ENCODE results near the gene CBY1.

Gene CBY1

GRCh38 chr22:38700789-38701628 lies 44.6 kb downstream of the CBY1 start, which contains the start of gene JOSD1:
Gene JOSD1 (minus strand): TSS chr22:38700943. CDS start chr22:38699987, 956 bp downstream.
- peak; percentile 94 to 99 (median 95) for DNase-seq (ENCODE audit: low read depth in 2 of 3, low spot score in 1 of 3)

DNA sequence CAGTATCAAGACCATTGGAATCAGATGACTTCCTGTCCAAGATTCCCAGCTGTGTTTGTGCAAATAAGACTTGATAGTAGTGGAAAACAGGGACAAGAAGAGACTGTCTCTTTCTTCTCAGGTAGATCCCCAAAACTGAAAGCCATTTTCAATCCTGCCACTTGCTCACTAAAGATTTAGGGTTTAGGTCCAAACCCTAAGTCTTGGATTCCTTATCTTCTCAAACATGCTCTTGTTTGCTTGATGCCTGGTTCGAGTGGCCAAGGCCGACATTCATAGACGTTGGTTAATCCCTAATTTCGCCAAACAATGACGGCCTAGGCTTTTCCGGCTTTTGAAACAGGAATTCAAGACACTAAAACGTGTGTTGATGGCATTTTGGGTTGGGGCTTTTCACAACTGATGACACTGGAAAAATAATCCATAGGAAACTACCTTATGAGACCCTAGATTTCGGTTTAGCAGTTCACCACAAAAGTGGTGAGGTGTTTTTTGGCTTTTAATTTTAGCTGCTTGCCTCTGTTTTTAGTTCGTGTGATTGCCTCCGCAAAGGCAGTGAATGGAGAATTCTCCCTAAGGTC lies 48.3 kb downstream of the CBY1 start:
- DNase-seq (ENCODE audit: low read depth in 2 of 3, low spot score in 1 of 3) = no peak

DNA sequence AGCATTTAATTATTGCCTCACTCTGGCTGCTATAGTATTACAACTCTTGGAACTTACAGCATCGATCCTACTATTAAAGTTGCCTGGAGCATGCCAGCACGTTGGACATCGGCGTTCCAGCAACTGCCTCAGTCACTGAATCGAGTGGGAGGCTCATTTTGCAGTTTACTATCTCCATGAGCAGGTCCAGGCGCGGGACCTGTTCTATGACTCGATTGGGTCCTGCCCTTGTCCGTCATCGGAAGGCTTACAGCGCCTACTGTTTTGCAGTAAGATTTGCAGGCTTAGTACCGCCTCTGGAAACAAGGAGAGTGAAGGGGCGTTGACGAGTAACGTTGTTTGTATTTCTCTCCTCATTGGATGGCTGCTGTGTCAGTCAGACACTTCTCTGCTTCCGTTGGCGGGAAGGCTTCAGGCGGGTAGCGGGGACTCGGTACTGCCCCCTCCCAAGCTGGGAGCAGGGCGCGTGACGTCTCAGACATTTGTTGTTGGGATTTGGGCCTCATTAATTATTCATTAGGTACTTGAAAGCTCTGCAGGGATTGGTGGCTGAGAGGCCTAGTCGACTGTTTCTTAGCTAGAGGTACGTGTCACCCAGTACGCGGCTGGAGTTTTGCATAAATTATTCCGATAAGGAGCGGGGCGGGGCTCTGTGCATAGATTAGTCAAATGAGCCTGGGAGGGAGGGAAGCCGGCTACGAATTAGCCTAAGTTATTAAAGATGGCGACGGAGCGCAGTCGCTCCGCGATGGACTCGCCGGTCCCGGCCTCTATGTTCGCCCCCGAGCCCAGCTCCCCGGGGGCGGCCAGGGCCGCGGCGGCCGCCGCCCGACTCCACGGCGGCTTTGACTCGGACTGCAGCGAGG lies 49.0 kb downstream of the CBY1 start, which contains the start of gene GTPBP1:
GTPBP1 (plus strand) TSS at position 710 of the 866 bp plus-strand sequence; CDS start at position 722, 12 bp downstream.
- peak; percentile 94 to 99 (median 96) for DNase-seq (ENCODE audit: low read depth in 2 of 3, low spot score in 1 of 3)

DNA sequence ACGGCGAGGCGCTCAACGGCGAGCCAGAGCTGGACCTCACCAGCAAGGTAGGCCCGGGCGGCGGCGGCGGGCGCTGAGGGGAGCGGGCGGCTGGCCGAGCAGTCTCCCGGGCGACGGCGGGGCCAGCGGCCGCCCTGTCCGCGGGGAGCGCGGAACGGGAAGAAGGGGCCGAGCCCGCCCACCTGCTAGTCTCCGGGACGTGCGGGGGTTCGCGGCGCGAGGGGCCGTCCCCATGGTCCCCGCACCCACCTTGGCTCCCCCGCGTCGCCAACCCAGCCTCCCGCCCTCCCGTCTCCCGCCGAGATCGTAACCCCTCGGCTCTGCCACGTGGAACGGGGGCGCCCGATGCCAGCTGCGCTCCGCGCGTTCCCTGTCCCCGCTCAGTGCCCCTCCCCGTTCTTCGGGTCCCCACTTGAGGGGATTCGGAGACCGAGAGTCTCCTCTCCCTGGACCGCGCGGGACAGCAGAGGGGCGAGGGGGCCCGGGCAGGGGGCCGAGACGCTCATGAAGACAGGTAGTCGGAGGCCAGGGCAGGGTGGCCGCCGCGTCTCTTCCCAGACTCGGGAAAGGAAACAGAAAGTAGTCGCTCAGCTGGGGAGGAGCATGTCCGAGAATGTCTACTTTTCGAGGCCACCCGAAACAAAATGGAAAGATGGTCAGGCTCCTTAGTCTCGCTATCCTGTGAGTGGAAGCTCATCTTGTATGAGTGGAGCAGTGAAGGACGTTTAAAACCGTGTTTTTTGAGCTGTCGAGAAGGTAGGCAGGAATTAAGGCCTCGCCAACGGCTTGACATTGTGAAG lies 49.9 kb downstream of the CBY1 start:
- DNase-seq (ENCODE audit: low read depth in 2 of 3, low spot score in 1 of 3) = peak in 1 of 3 donors; percentile 23

DNA sequence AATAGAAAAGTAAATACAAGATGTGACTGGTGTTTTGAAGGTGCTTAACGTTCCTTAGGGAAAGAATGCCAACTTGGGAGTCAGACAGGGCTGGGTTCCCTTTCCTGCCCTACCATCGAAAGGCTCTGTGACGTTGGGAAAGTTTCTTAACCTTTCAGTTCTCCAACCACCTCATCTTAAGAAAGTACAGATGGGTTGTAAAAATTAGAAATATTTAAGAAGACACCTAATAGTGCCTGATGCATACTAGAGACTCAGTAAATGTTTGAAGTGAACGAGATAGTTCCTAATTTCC lies 50.4 kb downstream of the CBY1 start:
- no peak for DNase-seq (ENCODE audit: low read depth in 2 of 3, low spot score in 1 of 3)

DNA sequence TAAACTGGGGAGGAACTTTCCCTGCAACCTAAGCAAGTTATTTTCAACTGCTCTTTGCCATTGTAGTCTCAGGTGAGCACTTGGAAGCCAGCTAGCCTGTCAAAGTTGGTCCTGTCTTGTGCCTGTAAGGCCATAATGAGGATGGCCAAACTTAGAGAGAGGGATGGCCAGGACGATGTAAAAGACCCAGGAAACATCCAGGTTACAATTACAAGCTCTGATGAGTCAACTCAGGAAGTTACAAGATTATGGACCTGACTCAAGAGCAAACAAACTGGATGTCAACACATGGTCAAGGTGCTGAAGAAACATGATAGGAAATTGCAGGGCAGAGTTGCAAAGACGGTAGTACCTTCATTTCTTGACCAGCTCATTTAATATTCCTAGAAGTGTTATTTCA lies 50.9 kb downstream of the CBY1 start:
- no peak for DNase-seq (ENCODE audit: low read depth in 2 of 3, low spot score in 1 of 3)

DNA sequence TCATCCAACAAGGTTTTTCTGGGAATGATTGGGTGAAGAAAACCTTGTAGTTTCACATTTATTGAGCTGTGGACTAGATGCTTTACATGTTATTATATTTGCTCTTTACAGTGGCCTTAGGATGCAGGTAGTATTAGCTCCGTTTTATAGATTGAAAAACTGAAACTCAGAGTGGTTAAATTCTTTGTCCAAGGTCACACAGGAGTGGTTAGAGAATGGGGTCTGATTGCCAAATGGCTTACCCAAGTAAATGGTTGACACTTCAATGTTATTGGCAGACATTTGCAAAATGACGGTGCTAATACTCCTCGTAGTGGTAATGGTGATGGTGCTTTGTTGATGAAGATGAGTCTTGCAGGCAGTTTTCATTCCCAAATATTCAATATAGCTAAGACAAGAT lies 51.5 kb downstream of the CBY1 start:
- no peak for DNase-seq (ENCODE audit: low read depth in 2 of 3, low spot score in 1 of 3)

GRCh38 chr22:38709306-38709705 lies 52.9 kb downstream of the CBY1 start:
- no peak for DNase-seq (ENCODE audit: low read depth in 2 of 3, low spot score in 1 of 3)

GRCh38 chr22:38710351-38710750 lies 53.9 kb downstream of the CBY1 start:
- DNase-seq (ENCODE audit: low read depth in 2 of 3, low spot score in 1 of 3) = no peak

DNA sequence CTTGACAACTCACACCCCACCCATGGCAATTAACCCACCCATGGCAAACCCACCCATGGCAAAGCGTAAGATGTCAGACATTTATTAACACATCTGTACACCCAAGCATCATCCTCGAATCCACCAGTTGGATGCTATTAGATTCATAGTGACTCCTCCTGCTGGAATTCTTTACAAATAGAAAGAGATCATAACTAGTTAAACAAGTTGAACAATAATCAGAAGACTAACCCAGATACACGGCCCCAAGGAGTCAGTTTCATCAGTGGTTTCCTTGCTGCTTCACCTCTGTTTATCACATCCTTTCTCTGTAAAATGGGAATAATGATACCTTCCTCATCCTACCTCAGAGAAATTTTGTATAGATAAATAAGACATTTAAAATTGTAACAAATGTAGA lies 54.4 kb downstream of the CBY1 start:
- no peak for DNase-seq (ENCODE audit: low read depth in 2 of 3, low spot score in 1 of 3)

DNA sequence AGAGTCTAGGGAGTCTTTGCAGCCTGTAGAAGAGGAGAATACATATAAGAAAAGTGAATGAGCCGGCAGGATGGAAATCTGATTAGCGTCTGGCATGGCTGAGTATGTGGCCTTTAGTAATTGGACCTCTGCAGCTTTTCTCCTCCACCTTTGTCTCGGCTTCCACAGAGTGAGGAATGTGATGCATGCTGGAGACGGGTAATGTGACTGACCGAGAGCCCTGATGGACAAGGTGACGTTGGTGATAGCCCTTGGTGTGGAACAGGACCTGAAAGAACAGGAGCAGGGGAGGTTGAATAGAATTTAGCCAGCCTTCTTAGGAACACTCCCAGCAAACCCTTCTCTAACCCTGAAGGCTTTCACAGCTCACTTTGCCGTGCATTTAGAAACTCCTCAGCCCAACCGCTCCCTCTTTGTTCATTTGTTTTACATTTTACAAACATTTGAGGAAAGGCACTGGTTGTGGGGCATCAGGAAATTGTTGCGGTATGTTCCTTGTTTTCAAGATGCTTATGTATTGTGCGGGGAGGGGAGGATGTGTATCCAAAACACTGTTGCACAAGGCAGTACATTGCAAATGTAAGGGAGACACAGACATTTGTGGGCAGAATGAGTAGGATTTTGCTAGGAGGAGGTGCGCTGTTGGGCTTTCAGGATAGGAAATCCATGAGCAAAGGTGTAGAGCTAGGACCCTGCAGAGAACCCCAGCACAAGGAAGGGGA lies 56.2 kb downstream of the CBY1 start:
- no peak for DNase-seq (ENCODE audit: low read depth in 2 of 3, low spot score in 1 of 3)

DNA sequence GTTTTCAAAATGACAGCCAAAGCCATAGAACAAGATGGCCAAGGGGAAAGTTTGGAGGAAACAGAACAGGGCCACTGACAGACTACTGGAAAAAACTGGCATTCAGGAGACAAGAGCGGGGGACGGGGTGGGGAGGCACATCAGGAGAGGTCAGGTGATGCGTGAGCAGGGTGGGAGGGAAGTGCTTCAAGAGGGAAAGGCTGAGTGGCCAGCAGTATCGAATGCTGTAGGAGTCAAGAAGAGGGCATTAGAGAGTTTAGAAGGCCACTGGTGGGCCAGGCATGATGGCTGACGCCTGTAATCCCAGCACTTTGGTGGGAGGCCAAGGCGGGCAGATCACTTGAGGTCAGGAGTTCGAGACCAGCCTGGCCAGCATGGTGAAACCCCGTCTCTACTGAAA lies 57.5 kb downstream of the CBY1 start:
- no peak for DNase-seq (ENCODE audit: low read depth in 2 of 3, low spot score in 1 of 3)

- DNase-seq (ENCODE audit: low read depth in 2 of 3, low spot score in 1 of 3) = no peak
Measured at GRCh38 chr22:38715176-38715764, 58.8 kb downstream of the CBY1 start.

DNA sequence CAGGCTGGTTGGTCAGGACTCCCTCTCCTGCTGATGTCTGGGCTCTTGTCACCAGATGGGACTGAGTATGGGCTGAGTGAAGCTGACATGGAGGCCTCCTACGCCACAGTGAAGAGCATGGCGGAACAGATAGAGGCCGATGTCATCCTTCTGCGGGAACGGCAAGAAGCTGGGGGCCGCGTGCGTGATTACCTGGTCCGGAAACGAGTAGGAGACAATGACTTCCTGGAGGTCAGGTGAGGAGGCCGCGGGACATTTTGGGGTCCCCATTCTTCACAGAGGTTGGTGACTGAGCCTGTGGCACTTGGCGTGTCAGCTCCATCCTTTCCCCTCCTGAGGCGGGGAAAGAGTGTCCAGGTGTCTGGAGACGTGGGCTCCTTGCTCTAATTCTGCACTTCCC lies 59.4 kb downstream of the CBY1 start:
- no peak for DNase-seq (ENCODE audit: low read depth in 2 of 3, low spot score in 1 of 3)

- no peak for DNase-seq (ENCODE audit: low read depth in 2 of 3, low spot score in 1 of 3)
Measured at GRCh38 chr22:38716271-38716670, 59.8 kb downstream of the CBY1 start.

DNA sequence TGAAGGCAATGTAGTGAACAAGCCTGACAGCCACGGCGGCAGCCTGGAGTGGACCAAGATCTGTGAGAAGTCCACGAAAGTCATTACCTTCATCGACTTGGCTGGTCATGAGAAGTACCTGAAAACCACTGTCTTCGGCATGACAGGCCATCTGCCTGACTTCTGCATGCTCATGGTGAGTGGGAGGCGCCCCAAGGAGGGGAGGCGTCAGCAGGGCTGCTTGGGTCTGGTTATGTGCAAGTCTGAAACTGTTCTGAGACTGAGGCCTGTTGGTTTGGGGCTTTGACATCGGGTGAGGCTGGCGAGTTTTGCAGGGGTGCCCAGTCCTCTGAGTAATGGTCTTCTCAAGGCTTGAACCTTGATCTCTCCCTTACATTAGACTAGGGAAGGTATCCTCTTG lies 60.4 kb downstream of the CBY1 start:
- DNase-seq (ENCODE audit: low read depth in 2 of 3, low spot score in 1 of 3) = no peak

DNA sequence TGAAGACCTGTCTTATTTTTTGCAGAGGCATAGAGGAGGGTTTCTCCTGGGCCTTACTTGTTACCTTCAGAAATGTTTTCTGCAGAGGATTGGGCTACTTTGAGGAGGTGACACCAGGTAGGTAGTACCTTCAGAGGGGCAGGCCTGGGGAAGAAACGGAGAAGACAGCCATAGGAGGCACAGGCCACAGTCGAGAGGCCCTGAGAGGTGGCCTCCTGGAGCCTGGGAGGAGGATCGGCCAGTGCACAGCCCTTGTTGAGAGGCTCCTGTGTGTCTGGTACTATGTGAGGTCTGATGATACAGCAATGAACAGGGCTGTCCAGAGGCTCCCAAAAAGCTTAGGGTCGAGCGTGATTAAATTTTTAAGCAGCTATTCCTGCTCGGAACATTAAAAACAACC lies 60.8 kb downstream of the CBY1 start:
- DNase-seq (ENCODE audit: low read depth in 2 of 3, low spot score in 1 of 3) = no peak

- DNase-seq (ENCODE audit: low read depth in 2 of 3, low spot score in 1 of 3) = no peak
Measured at GRCh38 chr22:38718414-38718813, 62.0 kb downstream of the CBY1 start.

DNA sequence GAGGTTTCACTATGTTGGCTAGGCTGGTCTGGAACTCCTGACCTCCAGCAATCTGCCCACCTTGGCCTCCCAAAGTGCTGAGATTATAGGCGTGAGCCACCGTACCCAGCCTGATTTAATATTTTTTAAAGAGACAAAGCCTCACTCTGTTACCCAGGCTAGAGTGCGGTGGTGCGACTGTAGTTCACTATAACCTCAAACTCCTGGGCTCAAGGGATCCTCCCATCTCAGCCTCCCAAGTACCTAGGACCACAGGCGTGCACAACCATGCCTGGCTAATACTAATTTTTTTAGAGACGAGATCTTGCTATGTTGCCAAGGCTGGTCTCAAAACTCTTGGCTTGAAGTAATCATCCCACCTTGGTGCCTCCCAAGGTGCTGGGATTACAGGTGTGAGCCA lies 62.8 kb downstream of the CBY1 start:
- DNase-seq (ENCODE audit: low read depth in 2 of 3, low spot score in 1 of 3) = no peak

DNA sequence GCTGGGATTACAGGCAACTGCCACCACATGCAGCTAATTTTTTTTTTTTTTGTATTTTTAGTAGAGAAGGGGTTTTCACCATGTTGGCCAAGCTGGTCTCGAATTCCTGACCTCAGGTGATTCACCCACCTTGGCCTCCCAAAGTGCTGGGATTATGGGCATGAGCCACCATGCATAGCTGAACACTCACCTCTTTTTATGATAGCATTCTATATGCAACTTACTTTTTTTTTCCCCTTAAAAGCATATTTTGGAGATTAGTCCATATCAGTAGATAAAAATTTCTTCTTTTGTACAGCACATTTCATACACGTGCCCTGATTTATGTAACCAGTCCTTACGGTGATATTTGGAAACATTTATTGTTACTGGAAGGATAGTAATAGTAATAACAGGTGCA lies 63.9 kb downstream of the CBY1 start:
- no peak for DNase-seq (ENCODE audit: low read depth in 2 of 3, low spot score in 1 of 3)
